Adrenal gland (tissue), 5 donors: ENCODE results near the gene NOP16.

Experiments used
- CTCF ChIP-seq, 6 experiments: fragments of 450-650 bp in 4 of 6; fragments of 200-600 bp in 2 of 6; sonication (generic) in 1 of 6; IDR thresholded peaks; 1 replicate in 5 of 6; 2 replicates in 1 of 6; pipeline versions ENCODE4 v1.5.1 to v1.8.0; 2016 to 2021; ENCODE audit warnings: antibody characterized with exemption in 6 of 6, mild to moderate bottlenecking in 2 of 6, moderate library complexity in 1 of 6
- POLR2A ChIP-seq, 2 donors: fragments of 450-650 bp; IDR thresholded peaks; one replicate each; pipeline ENCODE4 v1.6.1; 2017; ENCODE audit warnings: antibody characterized with exemption in 2 of 2, mild to moderate bottlenecking in 2 of 2, moderate library complexity in 1 of 2
- donor health status: DM: no; HTN: no; CAD: no.

GRCh38 chr5:176427971-176428370, 39.6 kb upstream of the NOP16 start:
- TF ChIP-seq POLR2A (IDR thresholded peaks at IDR 0.05) (no peak), CTCF (IDR thresholded peaks at IDR 0.05) (no peak)
